Stimulated activated CD8-positive, alpha-beta memory T cell treated with anti-CD3 and anti-CD28 coated beads, Interleukin-7, amount 100 ng/mL, for 4 hours (primary cell): ENCODE measurements around the gene CNP.
"Not testable (repeated sequence)": the region's sequence is repeated elsewhere in the genome, so short reads cannot be mapped to it uniquely, and the experiment has no call there.

Experiments used
- DNase-seq, 2 donors: peaks; one replicate each; pipeline ENCODE4 v3.0.0-alpha.2; 2020; ENCODE audit warnings: low read depth in 2 of 2

The CNP gene

GRCh38 chr17:42002792-42003301 lies 36.3 kb downstream of the CNP start:
- no peak for DNase-seq

GRCh38 chr17:42005166-42005565 lies 38.6 kb downstream of the CNP start:
- no peak for DNase-seq

GRCh38 chr17:42009170-42009569 lies 42.6 kb downstream of the CNP start:
- no peak for DNase-seq

- not testable (repeated sequence) for DNase-seq
Observed at GRCh38 chr17:42010266-42010680, 43.7 kb downstream of the CNP start.

GRCh38 chr17:42010898-42011516 lies 44.4 kb downstream of the CNP start:
- no peak for DNase-seq

GRCh38 chr17:42012363-42012762 lies 45.8 kb downstream of the CNP start:
- not testable (repeated sequence) for DNase-seq

GRCh38 chr17:42013740-42014139 lies 47.1 kb downstream of the CNP start:
- not testable (repeated sequence) for DNase-seq

GRCh38 chr17:42016411-42016831 lies 49.8 kb downstream of the CNP start:
- DNase-seq: no peak

- DNase-seq: peak; percentile 80 to 88
Observed at GRCh38 chr17:42016941-42017865, 50.6 kb downstream of the CNP start, which contains the start of gene DNAJC7. Gene DNAJC7, minus strand, starts transcription at chr17:42017439. Its CDS starts 23 bp downstream, at chr17:42017416.

GRCh38 chr17:42017866-42018200 lies 51.2 kb downstream of the CNP start:
- no peak for DNase-seq

- no peak for DNase-seq
Observed at GRCh38 chr17:42018339-42018738, 51.7 kb downstream of the CNP start.

GRCh38 chr17:42018988-42019387 lies 52.4 kb downstream of the CNP start:
- no peak for DNase-seq

GRCh38 chr17:42019509-42020404 lies 53.2 kb downstream of the CNP start, which contains the start of gene NKIRAS2:
Gene NKIRAS2, plus strand, starts transcription at chr17:42020090. Its CDS starts 1,488 bp downstream, at chr17:42021578.
- peak; percentile 86 to 91 for DNase-seq

- DNase-seq: not testable (repeated sequence)
Observed at GRCh38 chr17:42020845-42021244, 54.2 kb downstream of the CNP start.

GRCh38 chr17:42023524-42024349 lies 57.1 kb downstream of the CNP start:
- DNase-seq: no peak

GRCh38 chr17:42025191-42025579 lies 58.6 kb downstream of the CNP start:
- DNase-seq: no peak

- DNase-seq: no peak
Observed at GRCh38 chr17:42025936-42026335, 59.3 kb downstream of the CNP start.

GRCh38 chr17:42026857-42027589 lies 60.4 kb downstream of the CNP start:
- no peak for DNase-seq
